ENCODE measurements around the gene KDM3A.

DNA sequence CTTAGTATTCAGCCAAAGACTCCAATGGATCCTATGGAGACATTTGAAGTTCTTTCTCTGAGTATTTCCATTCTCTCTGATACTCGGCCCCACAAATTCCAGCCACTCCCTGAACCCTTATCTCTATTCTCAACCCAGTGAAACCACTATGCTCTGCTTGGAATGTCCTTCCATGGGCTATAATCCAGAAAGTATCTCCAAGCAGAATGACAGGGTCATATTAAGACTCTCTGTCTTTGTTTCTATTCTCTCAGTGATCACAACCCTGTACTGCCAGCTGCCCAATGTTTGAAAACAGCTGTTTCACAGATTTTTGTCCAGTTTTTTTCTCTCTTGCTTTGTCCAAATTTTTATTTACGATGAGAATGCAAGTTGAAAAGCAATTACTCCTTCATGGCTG lies 100.2 kb downstream of the KDM3A start:
- no peak for TF ChIP-seq POLR2A (IDR thresholded peaks at IDR 0.05)
- TF ChIP-seq, protein P1, sequence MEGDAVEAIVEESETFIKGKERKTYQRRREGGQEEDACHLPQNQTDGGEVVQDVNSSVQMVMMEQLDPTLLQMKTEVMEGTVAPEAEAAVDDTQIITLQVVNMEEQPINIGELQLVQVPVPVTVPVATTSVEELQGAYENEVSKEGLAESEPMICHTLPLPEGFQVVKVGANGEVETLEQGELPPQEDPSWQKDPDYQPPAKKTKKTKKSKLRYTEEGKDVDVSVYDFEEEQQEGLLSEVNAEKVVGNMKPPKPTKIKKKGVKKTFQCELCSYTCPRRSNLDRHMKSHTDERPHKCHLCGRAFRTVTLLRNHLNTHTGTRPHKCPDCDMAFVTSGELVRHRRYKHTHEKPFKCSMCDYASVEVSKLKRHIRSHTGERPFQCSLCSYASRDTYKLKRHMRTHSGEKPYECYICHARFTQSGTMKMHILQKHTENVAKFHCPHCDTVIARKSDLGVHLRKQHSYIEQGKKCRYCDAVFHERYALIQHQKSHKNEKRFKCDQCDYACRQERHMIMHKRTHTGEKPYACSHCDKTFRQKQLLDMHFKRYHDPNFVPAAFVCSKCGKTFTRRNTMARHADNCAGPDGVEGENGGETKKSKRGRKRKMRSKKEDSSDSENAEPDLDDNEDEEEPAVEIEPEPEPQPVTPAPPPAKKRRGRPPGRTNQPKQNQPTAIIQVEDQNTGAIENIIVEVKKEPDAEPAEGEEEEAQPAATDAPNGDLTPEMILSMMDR (IDR thresholded peaks at IDR 0.05): no peak
